Measurements from ENCODE around the gene UBASH3B.

The UBASH3B gene

DNA sequence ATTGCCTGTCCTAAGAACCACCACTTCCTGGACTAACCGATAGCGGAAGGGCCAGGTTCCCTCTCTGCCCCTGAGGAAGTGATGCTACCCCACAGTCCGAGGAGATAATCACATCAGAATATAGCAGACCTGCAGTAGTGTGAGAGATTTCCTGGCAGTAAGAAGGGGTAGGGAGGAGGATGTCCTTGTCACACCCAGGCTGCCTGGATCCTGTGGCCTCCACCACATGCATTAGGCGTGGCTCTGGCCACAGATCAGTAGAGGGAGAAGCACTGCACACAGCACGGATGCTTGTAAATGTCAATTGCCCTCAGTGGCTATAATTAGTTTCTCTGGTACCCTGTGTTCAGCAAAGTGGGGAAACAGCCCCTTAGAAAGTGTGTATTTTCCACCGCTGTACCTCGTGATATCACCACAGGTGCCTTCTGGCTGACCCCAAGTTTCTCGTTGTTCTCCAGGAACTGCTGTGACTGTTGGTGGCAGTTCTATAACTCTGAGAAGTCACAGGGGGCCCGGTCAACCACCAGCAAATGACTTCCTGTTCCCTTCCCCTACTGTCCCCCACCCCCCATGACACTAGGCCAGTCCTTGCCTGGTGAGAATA, 61.8 kb downstream of the UBASH3B start:
- H3K27ac ChIP-seq (ENCODE audit: low read length): no peak overlapping the region

GRCh38 chr11:122720107-122720881, 64.8 kb downstream of the UBASH3B start:
- Histone ChIP-seq H3K4me3 (ENCODE audit: low read length) (no peak overlapping the region), H3K9me2 (replicated peaks; ENCODE audit: insufficient read depth, low read length) (no peaks in the 10 kb centered on the region), H3K4me2 (ENCODE audit: low read depth, low read length) (no peak overlapping the region), H3K4me1 (ENCODE audit: low read length) (peaks cover 19% of the 10 kb centered on the region), H2AFZ (ENCODE audit: low read length) (no peak overlapping the region), H3K79me2 (ENCODE audit: low read length) (no peaks in the 10 kb centered on the region), H3K27me3 (replicated peaks; ENCODE audit: insufficient read depth, low read length) (no peaks in the 10 kb centered on the region), H4K20me1 (ENCODE audit: insufficient read depth, low read length) (no peaks in the 10 kb centered on the region), H3F3A (ENCODE audit: insufficient read depth, low read length) (0 out of 2 replicates have a peak, but pooled peaks cover 7% of the 10 kb centered on the region), H3K27ac (ENCODE audit: low read length) (no peak overlapping the region), H3K9me3 (replicated peaks; ENCODE audit: insufficient read depth, low read length) (no peaks in the 10 kb centered on the region), H3K9ac (ENCODE audit: low read length) (no peak overlapping the region), H3K36me3 (replicated peaks; ENCODE audit: insufficient read depth, low read length) (no peaks in the 10 kb centered on the region)
- DNase-seq: no peak
- TF ChIP-seq, protein P1, sequence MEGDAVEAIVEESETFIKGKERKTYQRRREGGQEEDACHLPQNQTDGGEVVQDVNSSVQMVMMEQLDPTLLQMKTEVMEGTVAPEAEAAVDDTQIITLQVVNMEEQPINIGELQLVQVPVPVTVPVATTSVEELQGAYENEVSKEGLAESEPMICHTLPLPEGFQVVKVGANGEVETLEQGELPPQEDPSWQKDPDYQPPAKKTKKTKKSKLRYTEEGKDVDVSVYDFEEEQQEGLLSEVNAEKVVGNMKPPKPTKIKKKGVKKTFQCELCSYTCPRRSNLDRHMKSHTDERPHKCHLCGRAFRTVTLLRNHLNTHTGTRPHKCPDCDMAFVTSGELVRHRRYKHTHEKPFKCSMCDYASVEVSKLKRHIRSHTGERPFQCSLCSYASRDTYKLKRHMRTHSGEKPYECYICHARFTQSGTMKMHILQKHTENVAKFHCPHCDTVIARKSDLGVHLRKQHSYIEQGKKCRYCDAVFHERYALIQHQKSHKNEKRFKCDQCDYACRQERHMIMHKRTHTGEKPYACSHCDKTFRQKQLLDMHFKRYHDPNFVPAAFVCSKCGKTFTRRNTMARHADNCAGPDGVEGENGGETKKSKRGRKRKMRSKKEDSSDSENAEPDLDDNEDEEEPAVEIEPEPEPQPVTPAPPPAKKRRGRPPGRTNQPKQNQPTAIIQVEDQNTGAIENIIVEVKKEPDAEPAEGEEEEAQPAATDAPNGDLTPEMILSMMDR (IDR thresholded peaks at IDR 0.05; ENCODE audit: low read length): no peak
- TF ChIP-seq EZH2phosphoT487 (IDR thresholded peaks at IDR 0.05; ENCODE audit: low read length) (no peak), EZH2 (optimal IDR thresholded peaks at IDR 0.05; ENCODE audit: low read depth, low read length) (no peak)

More for the DNA sequence above, 61.8 kb downstream of the UBASH3B start:
- Histone ChIP-seq H3K79me2 (ENCODE audit: low read length) (no peaks in the 10 kb centered on the region), H2AFZ (ENCODE audit: low read length) (no peak overlapping the region), H3K4me3 (ENCODE audit: low read length) (no peak overlapping the region), H3K4me1 (ENCODE audit: low read length) (peaks cover 14% of the 10 kb centered on the region), H4K20me1 (ENCODE audit: insufficient read depth, low read length) (no peaks in the 10 kb centered on the region), H3K9me3 (replicated peaks; ENCODE audit: insufficient read depth, low read length) (no peaks in the 10 kb centered on the region), H3K27me3 (replicated peaks; ENCODE audit: insufficient read depth, low read length) (no peaks in the 10 kb centered on the region), H3K9ac (ENCODE audit: low read length) (no peak overlapping the region), H3K9me2 (replicated peaks; ENCODE audit: insufficient read depth, low read length) (no peaks in the 10 kb centered on the region), H3K36me3 (replicated peaks; ENCODE audit: insufficient read depth, low read length) (no peaks in the 10 kb centered on the region), H3K4me2 (ENCODE audit: low read depth, low read length) (no peak overlapping the region), H3F3A (ENCODE audit: insufficient read depth, low read length) (no peaks in the 10 kb centered on the region)
- TF ChIP-seq, protein P1 (IDR thresholded peaks at IDR 0.05; ENCODE audit: low read length): no peak
- TF ChIP-seq EZH2phosphoT487 (IDR thresholded peaks at IDR 0.05; ENCODE audit: low read length) (no peak), EZH2 (optimal IDR thresholded peaks at IDR 0.05; ENCODE audit: low read depth, low read length) (no peak)
- DNase-seq: no peak

GRCh38 chr11:122721201-122721963, 65.9 kb downstream of the UBASH3B start:
- Histone ChIP-seq H3K4me1 (ENCODE audit: low read length) (peaks cover 24% of the 10 kb centered on the region), H3F3A (ENCODE audit: insufficient read depth, low read length) (peaks cover 12% of the 10 kb centered on the region), H3K9ac (ENCODE audit: low read length) (no peak overlapping the region), H2AFZ (ENCODE audit: low read length) (no peak overlapping the region), H3K79me2 (ENCODE audit: low read length) (no peaks in the 10 kb centered on the region), H4K20me1 (ENCODE audit: insufficient read depth, low read length) (no peaks in the 10 kb centered on the region), H3K36me3 (replicated peaks; ENCODE audit: insufficient read depth, low read length) (no peaks in the 10 kb centered on the region), H3K9me2 (replicated peaks; ENCODE audit: insufficient read depth, low read length) (no peaks in the 10 kb centered on the region), H3K9me3 (replicated peaks; ENCODE audit: insufficient read depth, low read length) (no peaks in the 10 kb centered on the region), H3K27ac (ENCODE audit: low read length) (no peak overlapping the region), H3K27me3 (replicated peaks; ENCODE audit: insufficient read depth, low read length) (no peaks in the 10 kb centered on the region), H3K4me2 (ENCODE audit: low read depth, low read length) (no peak overlapping the region), H3K4me3 (ENCODE audit: low read length) (no peak overlapping the region)
- no peak for TF ChIP-seq EZH2phosphoT487 (IDR thresholded peaks at IDR 0.05; ENCODE audit: low read length)
- TF ChIP-seq EZH2 (optimal IDR thresholded peaks at IDR 0.05; ENCODE audit: low read depth, low read length): no peak
- TF ChIP-seq, protein P1 (IDR thresholded peaks at IDR 0.05; ENCODE audit: low read length): no peak
- DNase-seq: no peak

Measured in MM.1S (cell line).